T-helper 9 cell (primary cell): ENCODE results near the gene CYSRT1.
"Not testable (repeated sequence)": the region's sequence is repeated elsewhere in the genome, so short reads cannot be mapped to it uniquely, and the experiment has no call there.

ENCODE experiments used
- DNase-seq: peaks from one replicate; pipeline ENCODE4 v3.0.0-alpha.2; 2020

CYSRT1 gene

GRCh38 chr9:137239541-137240200 lies 14.7 kb downstream of the CYSRT1 start:
- not testable (repeated sequence) for DNase-seq

GRCh38 chr9:137240318-137240840 lies 15.4 kb downstream of the CYSRT1 start:
- peak; percentile 59 for DNase-seq

GRCh38 chr9:137240841-137241489 lies 16.0 kb downstream of the CYSRT1 start, which contains the start of gene TUBB4B:
Gene TUBB4B (plus strand): TSS chr9:137241287. CDS start chr9:137241361, 74 bp downstream.
- DNase-seq, result peak; percentile 93

- DNase-seq, result peak; percentile 64
These were observed 16.7 kb downstream of the CYSRT1 start for GRCh38 chr9:137241490-137242268.

GRCh38 chr9:137242269-137243203 lies 17.6 kb downstream of the CYSRT1 start:
- DNase-seq, result no peak

GRCh38 chr9:137243266-137243625 lies 18.3 kb downstream of the CYSRT1 start:
- DNase-seq, result not testable (repeated sequence)

- no peak for DNase-seq
These were observed 18.9 kb downstream of the CYSRT1 start for GRCh38 chr9:137243626-137244485.

- DNase-seq, result no peak
These were observed 19.8 kb downstream of the CYSRT1 start for GRCh38 chr9:137244486-137245449.

- DNase-seq, result no peak
These were observed 20.8 kb downstream of the CYSRT1 start for GRCh38 chr9:137245450-137246421.

- no peak for DNase-seq
These were observed 22.4 kb downstream of the CYSRT1 start for GRCh38 chr9:137247135-137247915.

GRCh38 chr9:137247916-137248175 lies 22.9 kb downstream of the CYSRT1 start:
- no peak for DNase-seq

- no peak for DNase-seq
These were observed 25.6 kb downstream of the CYSRT1 start for GRCh38 chr9:137250329-137251193.

GRCh38 chr9:137251194-137251461 lies 26.2 kb downstream of the CYSRT1 start, which contains the start of gene STPG3:
Gene STPG3 (plus strand): TSS chr9:137251286. CDS start chr9:137251287, 1 bp downstream.
- no peak for DNase-seq

- no peak for DNase-seq
These were observed 26.7 kb downstream of the CYSRT1 start for GRCh38 chr9:137251490-137252268.

- no peak for DNase-seq
These were observed 27.9 kb downstream of the CYSRT1 start for GRCh38 chr9:137252555-137253506.
